Spleen (tissue), 7 donors: ENCODE data around the gene ABTB2.

Source experiments
- POLR2A ChIP-seq, 3 donors: fragments of 450-650 bp; IDR thresholded peaks; one replicate each; pipeline ENCODE4 v1.5.1; 2017; ENCODE audit warnings: antibody characterized with exemption in 3 of 3, mild to moderate bottlenecking in 1 of 3
- POLR2AphosphoS5 ChIP-seq, 3 donors: sonication (generic); formaldehyde crosslinking; IDR thresholded peaks; one replicate each; pipeline ENCODE4 v1.5.1; 2017; ENCODE audit warnings: antibody characterized with exemption in 3 of 3
- TF ChIP-seq, protein P1 (sequence below), 11 experiments: fragments of 200-600 bp in 7 of 11; fragments of 450-650 bp in 4 of 11; sonication (generic) in 4 of 11; IDR thresholded peaks in 8 of 11; conservative IDR thresholded peaks in 3 of 11; 1 replicate in 7 of 11; 2 replicates in 4 of 11; pipeline versions ENCODE4 v1.4.0 to v1.8.0; 2016 to 2021; ENCODE audit warnings: antibody characterized with exemption in 11 of 11, inconsistent platforms in 4 of 11, mild to moderate bottlenecking in 1 of 11
- donor health status: DM: no; HTN: no; CAD: no; lungs with moderate emphysema.
- donor health status: DM: no; HTN: no; CAD: no.
- donor health status: DM: no; HTN: no; CAD: no.

DNA sequence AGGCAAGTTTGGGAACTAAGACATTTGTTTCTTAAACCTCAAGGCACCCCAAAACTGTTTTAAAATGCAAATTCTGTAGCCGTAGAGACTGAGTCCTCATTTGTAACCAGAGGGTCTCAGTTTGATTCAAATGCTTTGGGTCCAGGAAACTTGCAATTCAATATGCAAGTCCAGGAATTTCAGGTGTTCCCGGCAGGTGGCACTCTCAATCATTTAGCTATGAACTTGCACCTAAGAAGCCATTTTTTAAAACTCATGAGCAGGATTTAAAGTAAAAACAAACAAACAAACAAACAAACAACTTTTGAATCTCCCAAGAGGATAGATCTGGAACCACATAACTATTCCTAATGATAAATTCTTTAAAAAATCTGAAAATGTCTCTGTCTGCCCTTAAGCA is 8.7 kb upstream of the ABTB2 start:
- TF ChIP-seq, protein P1, sequence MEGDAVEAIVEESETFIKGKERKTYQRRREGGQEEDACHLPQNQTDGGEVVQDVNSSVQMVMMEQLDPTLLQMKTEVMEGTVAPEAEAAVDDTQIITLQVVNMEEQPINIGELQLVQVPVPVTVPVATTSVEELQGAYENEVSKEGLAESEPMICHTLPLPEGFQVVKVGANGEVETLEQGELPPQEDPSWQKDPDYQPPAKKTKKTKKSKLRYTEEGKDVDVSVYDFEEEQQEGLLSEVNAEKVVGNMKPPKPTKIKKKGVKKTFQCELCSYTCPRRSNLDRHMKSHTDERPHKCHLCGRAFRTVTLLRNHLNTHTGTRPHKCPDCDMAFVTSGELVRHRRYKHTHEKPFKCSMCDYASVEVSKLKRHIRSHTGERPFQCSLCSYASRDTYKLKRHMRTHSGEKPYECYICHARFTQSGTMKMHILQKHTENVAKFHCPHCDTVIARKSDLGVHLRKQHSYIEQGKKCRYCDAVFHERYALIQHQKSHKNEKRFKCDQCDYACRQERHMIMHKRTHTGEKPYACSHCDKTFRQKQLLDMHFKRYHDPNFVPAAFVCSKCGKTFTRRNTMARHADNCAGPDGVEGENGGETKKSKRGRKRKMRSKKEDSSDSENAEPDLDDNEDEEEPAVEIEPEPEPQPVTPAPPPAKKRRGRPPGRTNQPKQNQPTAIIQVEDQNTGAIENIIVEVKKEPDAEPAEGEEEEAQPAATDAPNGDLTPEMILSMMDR (IDR thresholded peaks at IDR 0.05 in 8 of 11, conservative IDR thresholded peaks at IDR 0.05 in 3 of 11), result peak in 1 of 11 experiments; percentile 12
- no peak for TF ChIP-seq POLR2A (IDR thresholded peaks at IDR 0.05)
- no peak for TF ChIP-seq POLR2AphosphoS5 (IDR thresholded peaks at IDR 0.05)
